GM19239 (cell line): ENCODE measurements around the gene SAMD11.

Experiments used
- DNase-seq: peaks from one replicate; pipeline ENCODE4 v3.0.0; 2011; ENCODE audit warnings: low spot score; ENCODE audit not compliant: insufficient read length
- FAIRE-seq: peaks from 2 replicates; lab custom pipeline; 2011; peaks lifted over from hg19 to GRCh38; lab: Jason Lieb, UNC

SAMD11 gene

DNA sequence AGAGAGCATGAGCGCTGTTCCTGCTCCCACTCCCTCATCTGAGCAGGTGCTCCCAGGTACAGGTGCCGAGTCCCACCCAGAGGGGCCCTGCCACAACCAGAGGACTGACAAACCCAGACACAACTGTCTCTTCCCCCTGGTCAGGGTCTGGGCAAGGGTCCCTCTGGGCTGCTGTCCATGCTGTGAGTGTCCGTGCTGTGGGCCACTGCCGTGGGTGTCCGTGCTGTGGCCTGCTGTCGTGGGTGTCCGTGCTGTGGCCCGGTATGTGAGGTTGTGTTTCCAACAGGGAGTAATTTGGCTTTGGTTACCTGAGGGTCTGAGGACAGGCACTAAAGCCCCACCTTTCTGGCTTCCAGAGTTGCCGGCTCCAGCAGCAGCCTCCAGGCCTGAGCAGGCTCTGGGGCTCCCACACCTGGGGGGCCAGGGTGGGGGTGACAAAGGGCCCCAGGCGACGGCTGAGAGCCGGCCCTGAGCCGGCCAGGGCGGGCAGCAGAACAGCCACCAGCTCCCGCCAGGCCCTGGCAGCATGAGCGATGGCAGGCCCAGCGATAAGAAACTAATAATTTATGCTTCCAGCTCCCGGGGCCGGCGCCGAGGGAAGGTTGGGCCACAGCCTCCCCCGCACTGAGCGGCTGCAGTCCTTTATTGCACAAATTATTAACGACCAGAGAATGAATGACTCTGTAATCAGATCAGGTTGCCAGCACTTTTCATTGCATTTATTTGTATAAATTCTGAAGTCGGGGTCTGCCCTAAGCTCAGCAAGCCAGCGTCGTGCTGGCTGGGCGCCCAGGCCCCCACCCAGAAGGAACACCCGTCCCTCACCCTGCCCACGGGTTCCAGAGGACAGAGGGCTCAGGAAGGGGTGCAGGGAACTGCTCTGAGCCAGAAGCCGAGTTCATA lies 7.3 kb upstream of the SAMD11 start:
- FAIRE-seq (no peak), DNase-seq (no peak)

DNA sequence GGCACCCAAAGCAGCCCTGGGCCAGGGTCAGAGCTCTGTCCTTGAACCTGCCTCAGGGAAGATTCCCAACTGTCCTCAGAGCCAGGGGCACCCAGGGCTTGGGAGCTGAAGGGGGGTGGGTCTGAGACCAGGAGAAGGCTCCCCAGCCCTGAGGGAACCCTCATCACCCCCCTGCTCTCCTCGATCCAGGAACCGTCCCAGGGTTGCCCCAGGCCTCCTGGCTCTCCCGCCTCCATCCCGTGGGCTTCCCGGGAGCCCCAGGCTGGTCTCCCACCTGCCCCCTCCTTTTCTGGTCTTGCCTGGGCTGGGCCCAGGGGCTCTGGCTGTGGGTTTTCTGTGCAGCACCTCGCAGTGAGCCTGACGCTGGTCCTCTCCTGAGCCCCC lies 6.7 kb upstream of the SAMD11 start:
- DNase-seq (no peak), FAIRE-seq (no peak)

DNA sequence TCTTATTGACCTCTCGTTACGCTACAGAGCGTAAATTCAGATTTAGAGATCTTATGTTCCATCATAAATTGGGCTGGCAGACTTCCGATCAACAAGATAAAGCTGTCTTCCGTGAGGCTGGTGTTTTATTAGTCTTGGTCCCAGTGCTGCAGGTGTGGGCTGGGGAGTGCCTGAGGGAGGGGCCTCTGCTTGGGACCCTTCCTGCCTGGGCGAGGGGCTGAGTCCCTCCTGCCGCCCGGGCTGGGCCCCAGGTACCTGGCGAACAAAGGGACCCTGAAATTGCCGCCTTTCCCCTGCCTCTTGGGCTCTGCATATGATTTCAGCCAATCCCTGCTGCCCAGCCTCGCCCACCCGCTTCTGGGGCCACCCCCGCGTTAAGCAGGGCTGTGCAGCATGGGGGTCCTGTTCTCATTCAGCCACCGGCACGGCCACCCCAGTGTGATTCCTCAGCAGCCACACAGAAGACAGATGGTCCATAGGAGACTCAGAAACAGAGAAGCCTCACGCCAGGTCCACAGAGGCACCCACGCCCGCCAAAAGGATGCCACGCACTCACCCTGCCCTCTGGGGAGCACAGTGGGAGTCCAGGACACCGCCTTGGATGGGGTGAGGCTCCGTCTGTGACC lies 6.1 kb upstream of the SAMD11 start:
- DNase-seq (no peak), FAIRE-seq (no peak)

DNA sequence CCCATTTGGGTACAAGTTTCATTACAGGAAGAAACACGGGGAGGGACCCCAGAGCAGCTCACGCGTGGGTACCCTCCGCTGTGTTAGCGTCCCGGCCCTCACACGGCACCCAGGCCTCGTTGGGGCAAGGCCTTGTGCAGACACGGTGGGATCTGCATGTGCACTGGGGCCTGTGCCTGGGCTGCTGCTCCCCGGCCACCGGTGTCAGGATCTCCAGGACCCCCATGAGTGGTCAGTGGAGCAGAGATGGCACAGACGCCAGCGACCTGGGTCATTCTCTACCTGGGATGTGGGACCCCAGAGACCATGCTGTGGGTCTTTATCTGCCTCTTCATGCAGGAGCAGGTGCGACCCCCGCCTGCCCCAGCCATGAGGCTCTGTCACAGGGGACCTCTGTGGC lies 5.4 kb upstream of the SAMD11 start:
- DNase-seq (no peak), FAIRE-seq (no peak)

DNA sequence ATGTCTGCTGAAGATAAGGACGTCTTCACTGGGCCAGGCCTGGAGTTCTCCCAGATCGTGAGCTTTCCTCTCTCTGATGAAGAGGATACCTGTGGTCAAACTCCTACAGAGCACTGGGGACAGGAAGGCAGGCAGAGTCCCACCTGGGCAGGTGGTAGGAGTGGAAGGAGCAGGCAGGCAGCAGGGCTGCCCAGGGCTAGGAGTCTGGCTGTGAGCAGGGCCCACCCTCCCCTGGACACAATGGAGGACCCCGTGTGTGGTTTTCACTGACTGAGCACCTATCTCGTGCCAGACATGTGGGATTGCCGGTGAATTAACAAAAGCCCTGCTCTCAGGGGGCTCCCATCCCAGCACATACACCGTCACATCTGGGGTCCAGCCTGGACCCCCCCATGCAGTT lies 4.9 kb upstream of the SAMD11 start:
- FAIRE-seq (no peak), DNase-seq (no peak)

DNA sequence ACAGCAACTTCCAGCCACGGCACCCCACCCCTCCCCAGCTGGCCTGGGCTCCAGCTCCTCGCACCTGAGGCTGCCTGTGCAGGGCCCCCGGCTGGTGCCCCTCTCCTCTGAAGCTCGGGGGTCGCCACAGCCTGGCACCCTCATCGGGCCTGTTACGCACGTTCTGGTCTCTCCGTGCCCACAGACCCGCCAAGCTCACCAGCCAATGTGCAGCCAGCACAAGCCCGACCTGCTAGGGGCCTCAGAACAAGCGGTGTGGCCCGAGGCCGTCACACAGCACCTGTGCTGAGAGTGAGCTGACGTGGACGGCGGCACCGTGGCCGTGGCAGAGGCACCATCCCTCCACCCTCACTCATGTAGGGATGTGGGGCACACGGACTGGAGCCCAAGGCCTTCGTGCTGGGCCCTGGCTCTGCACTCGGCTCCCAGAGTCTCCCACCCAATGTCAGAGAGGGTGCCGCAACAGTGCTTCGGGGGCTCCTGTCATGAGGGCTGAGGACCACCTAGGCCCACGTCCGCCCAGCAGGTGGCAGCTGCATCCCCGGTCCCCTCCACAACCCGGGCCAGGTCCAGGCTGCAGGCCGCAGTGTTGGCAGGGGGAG lies 4.4 kb upstream of the SAMD11 start:
- FAIRE-seq (no peak), DNase-seq (no peak)

DNA sequence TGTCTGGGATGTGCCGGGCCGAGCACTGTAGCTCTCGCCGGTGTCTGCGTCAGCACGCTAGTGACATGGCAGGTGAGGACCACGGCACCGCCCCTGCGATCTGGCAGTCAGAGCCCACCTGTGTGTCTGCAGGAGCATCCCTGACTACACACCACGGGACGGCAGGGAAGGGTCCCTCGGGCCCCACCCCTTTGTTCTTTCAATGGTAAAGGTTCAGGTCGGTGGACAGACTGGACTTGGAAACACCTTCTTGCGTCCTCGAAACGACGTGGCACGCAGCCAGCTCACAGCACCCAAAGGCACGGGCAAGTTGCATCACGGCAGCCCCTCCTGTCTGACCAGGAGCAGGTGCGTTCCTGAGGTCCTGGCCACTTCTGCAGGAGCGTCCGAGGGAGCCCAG lies 3.7 kb upstream of the SAMD11 start:
- FAIRE-seq (no peak), DNase-seq (no peak)

DNA sequence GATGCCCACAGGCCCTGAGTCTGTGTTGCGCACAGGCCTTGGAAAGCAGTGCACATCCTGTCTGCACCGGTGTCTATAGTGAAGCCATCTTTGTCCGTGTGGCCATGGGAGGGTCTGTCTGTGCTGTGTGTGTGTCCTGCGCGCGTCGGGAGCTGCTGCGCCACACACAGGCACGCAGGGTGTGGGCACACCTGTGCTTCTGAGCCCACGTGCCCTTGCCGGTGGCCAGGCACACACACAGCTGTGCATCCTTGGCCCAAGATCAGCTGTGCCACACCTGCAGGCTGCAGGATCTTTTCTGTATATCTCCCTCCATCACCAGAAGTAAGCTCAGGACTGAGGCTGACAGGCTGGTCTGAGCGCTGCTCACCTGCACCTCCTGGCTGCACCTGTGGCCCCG lies 3.2 kb upstream of the SAMD11 start:
- DNase-seq (no peak), FAIRE-seq (no peak)

DNA sequence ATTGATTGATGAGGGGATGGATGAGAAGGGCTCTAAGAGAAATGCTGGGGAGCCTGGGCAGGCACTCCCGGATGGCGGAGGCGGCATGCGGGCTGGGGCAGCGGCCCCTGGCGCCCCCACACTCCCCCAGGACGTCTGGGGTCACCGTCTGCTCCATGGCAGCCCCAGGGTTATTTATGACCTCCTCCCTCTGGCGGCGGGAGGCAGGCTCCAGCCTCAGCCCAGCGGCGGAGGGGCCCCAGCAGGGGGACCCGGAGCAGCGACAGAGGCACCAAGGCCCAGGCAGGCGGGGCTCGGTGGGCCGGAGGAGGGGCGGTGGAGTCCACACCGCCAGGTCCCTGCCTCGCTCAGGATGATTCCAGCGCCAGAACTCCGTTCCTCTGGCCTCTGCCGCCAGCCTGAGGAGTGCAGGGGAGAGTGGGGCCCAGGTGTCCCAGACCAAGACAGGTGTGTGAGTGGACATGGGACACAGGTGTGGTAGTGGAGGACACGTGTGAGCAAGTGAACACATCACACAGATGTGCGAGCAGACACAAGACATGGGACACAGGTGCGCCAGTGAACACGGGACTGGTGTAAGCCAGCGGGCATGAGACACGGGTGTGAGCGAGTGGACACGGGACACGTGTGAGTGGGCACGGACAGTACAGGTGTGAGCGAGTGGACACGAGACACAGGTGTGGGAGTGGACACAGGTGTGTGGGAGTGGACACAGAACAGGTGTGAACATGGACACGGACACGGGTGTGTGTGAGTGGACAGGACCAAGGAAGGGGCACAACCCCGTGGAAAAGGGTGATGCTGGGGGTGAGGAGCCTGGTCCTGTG lies 2.5 kb upstream of the SAMD11 start:
- DNase-seq (no peak), FAIRE-seq (no peak)

DNA sequence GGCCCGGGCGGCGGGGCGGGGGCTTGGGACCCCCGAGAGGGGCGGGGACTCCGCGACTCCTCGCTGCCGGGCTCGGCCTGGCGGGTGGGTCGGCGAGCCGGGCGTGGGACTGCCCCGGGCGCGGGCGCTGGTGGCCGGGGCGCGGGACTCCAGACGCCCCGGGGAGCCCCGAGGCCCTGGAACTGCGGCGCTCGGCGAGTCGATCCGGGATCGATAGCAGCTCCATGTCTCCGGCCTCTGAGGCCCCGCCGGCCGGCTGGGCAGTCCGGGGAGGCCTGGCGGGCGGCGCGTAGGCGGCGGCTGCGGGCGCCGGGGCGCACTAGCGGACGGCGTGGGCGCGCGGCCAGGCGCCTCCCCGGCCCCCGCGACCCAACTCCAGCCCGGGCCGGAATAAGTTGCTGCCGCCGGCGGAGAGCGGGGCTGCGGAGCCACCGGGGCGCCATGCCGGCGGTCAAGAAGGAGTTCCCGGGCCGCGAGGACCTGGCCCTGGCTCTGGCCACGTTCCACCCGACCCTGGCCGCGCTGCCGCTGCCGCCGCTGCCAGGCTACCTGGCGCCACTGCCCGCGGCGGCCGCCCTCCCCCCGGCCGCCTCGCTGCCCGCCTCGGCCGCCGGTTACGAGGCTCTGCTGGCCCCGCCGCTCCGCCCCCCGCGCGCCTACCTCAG lies 400 bp downstream of the SAMD11 start:
- DNase-seq (no peak), FAIRE-seq (no peak)

DNA sequence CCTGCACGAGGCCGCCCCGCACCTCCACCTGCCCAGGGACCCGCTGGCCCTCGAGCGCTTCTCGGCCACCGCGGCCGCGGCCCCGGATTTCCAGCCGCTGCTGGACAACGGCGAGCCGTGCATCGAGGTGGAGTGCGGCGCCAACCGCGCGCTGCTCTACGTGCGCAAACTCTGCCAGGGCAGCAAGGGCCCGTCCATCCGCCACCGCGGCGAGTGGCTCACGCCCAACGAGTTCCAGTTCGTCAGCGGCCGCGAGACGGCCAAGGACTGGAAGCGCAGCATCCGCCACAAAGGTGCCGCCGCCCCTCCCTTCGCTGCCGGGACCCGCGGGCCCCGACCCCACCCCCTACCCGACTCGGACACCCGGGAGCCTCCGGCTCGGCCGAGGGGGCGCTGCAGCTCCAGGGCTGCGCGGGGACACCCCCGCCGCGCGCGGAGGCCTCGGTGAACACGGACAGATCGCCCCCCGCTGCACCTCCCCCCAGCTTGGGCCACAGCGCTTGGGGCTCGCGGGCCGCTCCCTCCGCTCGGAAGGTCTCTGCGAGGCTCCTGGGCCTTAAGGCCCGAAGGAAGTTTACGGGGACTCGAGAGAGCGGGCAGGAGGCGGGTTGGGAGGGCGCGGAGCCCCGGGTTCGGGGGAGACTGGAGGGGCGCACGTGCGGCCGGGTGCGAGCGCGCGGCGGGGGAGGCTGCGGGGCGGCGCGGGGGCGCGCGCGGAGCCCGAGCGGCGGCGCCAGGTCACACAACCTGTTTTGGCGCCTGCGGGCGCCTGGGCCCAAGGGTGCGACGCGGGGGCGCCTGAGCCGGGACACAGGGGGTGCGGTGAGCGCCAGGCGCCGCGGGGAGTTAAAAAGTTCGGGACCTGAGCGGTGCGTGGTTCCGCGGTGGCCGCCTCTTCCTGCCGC lies 1.2 kb downstream of the SAMD11 start:
- DNase-seq: no peak
- no peak for FAIRE-seq

DNA sequence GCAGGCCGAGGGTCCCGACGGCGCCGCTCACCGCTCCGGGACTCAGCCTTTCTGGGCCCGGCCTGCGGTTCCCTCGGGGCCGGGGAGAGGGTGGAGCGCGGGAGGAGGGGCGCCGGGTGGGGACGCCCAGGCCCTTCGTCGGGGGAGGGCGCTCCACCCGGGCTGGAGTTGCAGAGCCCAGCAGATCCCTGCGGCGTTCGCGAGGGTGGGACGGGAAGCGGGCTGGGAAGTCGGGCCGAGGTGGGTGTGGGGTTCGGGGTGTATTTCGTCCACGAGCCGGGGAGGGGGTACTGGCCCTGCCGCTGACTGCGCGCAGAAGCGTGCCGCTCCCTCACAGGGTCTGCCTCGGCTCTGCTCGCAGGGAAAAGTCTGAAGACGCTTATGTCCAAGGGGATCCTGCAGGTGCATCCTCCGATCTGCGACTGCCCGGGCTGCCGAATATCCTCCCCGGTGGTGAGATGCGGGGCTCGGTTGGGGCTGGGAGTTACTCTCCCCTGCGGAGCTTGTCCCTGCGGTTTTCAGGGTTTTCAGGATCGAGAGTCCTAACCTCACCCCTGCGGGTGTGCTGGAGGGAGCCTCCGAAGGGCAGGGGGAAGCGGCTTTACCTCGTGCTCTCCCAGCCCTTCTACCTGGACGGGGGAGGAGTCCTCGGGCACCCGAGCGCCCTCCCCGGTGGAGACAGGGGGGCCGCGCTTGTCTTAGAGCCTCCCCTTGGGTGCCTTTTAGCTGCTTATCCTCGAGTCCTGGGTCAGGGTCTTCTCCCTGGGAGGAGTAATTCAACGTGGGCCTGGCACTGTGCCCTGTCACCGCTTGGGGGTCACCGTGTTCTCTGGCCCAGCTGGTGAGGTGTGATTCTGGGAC lies 2.1 kb downstream of the SAMD11 start:
- FAIRE-seq: no peak
- DNase-seq: no peak

DNA sequence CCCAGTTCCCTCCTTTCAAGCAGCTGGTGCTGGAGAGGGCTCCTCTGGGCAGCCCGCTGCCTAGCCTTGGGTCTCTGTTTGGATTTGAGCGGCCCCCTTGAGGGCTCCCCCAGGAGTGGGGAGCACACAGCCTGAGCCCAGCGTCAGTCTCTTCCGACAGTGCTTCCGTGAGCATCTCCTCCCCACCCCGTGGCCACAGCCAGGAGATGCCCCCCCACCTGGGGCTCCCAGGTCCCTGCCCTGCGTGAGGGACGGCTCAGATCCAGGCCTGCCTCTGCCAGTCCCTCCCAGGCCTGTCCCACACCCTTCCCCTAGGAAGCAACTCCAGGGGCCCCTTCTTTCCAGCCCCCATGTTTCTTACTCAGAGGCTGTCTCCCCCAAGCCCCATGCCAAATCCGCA lies 3.5 kb downstream of the SAMD11 start:
- FAIRE-seq (no peak), DNase-seq (no peak)

DNA sequence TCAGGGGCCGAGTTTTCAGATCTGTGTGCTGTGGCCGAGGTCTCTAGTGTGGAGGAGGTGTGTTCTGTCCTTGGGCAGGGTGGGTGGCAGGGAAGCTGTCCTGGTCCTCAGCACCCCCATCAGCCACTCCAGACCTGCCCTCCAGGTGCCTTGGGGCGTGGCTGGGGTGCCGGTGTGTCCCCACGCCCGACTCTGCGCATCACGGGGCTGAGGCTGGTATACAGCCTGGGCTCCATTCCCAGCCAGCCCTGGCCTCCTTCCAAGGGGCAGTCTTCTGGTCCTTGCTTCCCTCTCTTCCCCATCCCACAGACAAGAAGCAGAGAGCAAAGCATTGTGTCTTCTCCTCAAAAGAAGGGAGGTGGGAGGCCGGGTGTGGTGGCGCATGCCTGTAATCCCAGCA lies 4.0 kb downstream of the SAMD11 start:
- no peak for DNase-seq
- no peak for FAIRE-seq

DNA sequence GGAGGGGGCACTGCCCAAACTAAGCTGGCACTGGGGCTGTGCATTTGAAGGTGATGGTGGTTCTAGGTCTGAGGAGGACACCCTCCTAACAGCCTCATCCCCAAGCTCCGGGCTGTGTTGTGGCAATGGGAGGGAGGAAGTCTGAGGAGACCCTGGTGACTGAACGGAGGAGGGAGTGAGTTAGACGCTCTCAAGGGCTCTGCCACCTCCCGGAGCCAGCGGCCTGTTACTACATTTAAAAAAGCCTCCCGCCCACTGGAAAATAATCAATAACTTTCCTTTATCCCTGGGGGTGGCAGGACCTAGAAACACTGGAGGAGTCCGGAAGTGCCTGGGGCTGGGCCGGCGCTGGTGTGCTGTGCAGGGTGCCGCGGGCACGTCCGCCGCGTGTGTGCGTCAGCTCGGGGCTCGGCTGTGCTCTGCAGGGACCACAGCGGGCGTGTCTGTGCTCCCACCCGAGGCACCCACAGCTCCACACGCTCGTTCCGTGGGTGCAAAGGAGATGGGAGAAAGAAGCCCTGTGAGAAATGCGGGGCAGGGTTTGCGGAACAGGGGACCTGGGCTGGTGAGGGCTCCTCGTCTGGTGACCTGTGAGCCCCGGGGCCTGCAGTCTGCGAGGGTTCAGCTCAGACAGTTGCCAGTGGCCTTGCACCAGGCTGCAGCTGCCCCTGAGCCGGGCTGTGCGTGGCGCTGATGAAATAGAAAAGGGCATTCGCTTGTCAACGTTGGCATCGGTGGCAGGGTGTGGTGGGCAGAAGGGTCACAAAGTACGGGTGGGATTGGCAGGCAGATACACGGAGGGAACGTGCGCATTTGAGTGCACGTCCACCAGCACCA lies 5.3 kb downstream of the SAMD11 start:
- DNase-seq (no peak), FAIRE-seq (no peak)

DNA sequence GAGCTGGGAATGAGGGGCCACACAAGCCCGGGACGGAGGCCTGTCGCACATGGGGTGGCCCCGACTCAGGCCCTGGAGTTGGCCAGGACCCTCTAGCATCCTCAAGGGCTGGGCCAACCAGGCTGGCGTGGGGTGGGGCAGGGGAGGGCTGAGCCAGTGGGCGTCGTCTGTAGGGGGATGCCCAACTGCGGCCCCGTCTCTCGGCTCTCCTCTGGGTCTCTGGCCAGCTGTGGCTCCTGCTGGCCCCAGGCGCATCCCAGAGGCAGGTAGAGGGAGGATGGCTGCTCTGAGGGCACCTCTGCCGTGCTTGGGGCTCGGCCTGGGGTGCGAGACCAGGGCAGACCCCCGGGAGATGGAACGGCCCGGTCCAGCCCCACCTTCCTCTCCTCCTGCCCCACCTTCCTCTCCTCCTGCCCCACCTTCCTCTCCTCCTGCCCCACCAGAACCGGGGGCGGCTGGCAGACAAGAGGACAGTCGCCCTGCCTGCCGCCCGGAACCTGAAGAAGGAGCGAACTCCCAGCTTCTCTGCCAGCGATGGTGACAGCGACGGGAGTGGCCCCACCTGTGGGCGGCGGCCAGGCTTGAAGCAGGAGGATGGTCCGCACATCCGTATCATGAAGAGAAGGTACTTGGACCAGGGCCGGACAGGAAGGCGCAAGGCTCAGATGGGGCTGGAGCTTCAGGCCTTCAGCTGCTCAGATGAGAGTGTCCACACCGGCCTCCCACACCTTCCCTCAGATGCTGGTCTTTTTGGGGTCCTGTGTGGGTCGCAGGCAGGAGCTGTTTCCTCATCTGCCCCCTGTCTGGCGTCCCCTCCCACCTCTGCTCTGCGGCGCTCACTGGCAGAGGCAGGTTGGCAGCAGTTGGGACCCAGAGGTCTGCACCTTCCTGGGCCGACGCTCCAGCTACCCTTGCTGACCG lies 6.2 kb downstream of the SAMD11 start:
- no peak for FAIRE-seq

More for the DNA sequence above, 6.2 kb downstream of the SAMD11 start:
- no peak for DNase-seq
